Measurements from ENCODE around the gene CHM.
"Not testable (repeated sequence)": the region's sequence is repeated elsewhere in the genome, so short reads cannot be mapped to it uniquely, and the experiment has no call there.

Gene CHM

GRCh38 chrX:85930099-85930498 is 117.3 kb downstream of the CHM start:
- H3K4me3 ChIP-seq (ENCODE audit: low read depth, low read length): no peak overlapping the region
- peak; percentile 12; the same call in 1 of the 2 replicates for TF ChIP-seq CTCF (IDR thresholded peaks at IDR 0.05; ENCODE audit: control insufficient read depth, extremely low read depth, insufficient read depth)
- no peak for DNase-seq (ENCODE audit: low read depth)

GRCh38 chrX:85928606-85929005 is 118.8 kb downstream of the CHM start:
- TF ChIP-seq CTCF (IDR thresholded peaks at IDR 0.05; ENCODE audit: control insufficient read depth, extremely low read depth, insufficient read depth): no peak
- H3K4me3 ChIP-seq (ENCODE audit: low read depth, low read length): no peak overlapping the region
- DNase-seq (ENCODE audit: low read depth): no peak

- DNase-seq (ENCODE audit: low read depth): no peak
- H3K4me3 ChIP-seq (ENCODE audit: low read depth, low read length): no peak overlapping the region
- no peak for TF ChIP-seq CTCF (IDR thresholded peaks at IDR 0.05; ENCODE audit: control insufficient read depth, extremely low read depth, insufficient read depth)
Measured at GRCh38 chrX:85927740-85928139, 119.6 kb downstream of the CHM start.

- H3K4me3 ChIP-seq (ENCODE audit: low read depth, low read length): no peak overlapping the region
- no peak for TF ChIP-seq CTCF (IDR thresholded peaks at IDR 0.05; ENCODE audit: control insufficient read depth, extremely low read depth, insufficient read depth)
- DNase-seq (ENCODE audit: low read depth): no peak
Measured at GRCh38 chrX:85922821-85923220, 124.5 kb downstream of the CHM start.

GRCh38 chrX:85916656-85917280 is 130.6 kb downstream of the CHM start:
- not testable (repeated sequence) for DNase-seq (ENCODE audit: low read depth); H3K4me3 ChIP-seq (ENCODE audit: low read depth, low read length)

GRCh38 chrX:85914431-85914830 is 132.9 kb downstream of the CHM start:
- no peak overlapping the region for H3K4me3 ChIP-seq (ENCODE audit: low read depth, low read length)
- TF ChIP-seq CTCF (IDR thresholded peaks at IDR 0.05; ENCODE audit: control insufficient read depth, extremely low read depth, insufficient read depth): no peak
- DNase-seq (ENCODE audit: low read depth): no peak

GRCh38 chrX:85907316-85907715 is 140.0 kb downstream of the CHM start:
- no peak overlapping the region for H3K4me3 ChIP-seq (ENCODE audit: low read depth, low read length)
- DNase-seq (ENCODE audit: low read depth): no peak
- no peak for TF ChIP-seq CTCF (IDR thresholded peaks at IDR 0.05; ENCODE audit: control insufficient read depth, extremely low read depth, insufficient read depth)
